Neural cell (in vitro differentiated cells): Measurements from ENCODE around the gene TAC3. TPM values are rescaled to one million over a fixed set of nuclear protein-coding genes. Genes with fewer than 3 reads are reported as not detected.

Source experiments
- H2AFZ ChIP-seq: fragments of 200-600, 300-800 bp; sonication (generic), shearing (Covaris generic); 2 replicates; pipeline ENCODE4 v1.6.0; 2014; ENCODE audit warnings: low read depth, mild to moderate bottlenecking, antibody characterized with exemption, low read length, moderate library complexity
- H3F3A ChIP-seq: fragments of 200-600 bp; shearing (Covaris generic); 2 replicates; pipeline ENCODE4 v1.6.1; 2016; ENCODE audit warnings: mild to moderate bottlenecking, moderate library complexity, mixed read lengths, antibody characterized with exemption, low read length; ENCODE audit not compliant: insufficient read depth, poor library complexity, severe bottlenecking
- H3K27ac ChIP-seq: fragments of 200-600, 300-800 bp; sonication (generic), shearing (Covaris generic); 2 replicates; pipeline ENCODE4 v1.5.1; 2014; ENCODE audit warnings: mild to moderate bottlenecking, low read length, moderate library complexity
- H3K27me3 ChIP-seq: fragments of 300-800, 200-600 bp; sonication (generic), shearing (Covaris generic); 2 replicates; pipeline ENCODE4 v1.6.0; 2014; ENCODE audit warnings: mild to moderate bottlenecking, low read depth, low read length, moderate library complexity; ENCODE audit not compliant: insufficient read depth
- H3K36me3 ChIP-seq: fragments of 300-800, 200-600 bp; sonication (generic), shearing (Covaris generic); 2 replicates; pipeline ENCODE4 v1.5.1; 2014; ENCODE audit warnings: mild to moderate bottlenecking, antibody characterized with exemption, low read length, moderate library complexity; ENCODE audit not compliant: insufficient read depth
- H3K4me2 ChIP-seq: fragments of 300-800, 200-600 bp; sonication (generic), shearing (Covaris generic); 2 replicates; pipeline ENCODE4 v1.6.0; 2014; ENCODE audit warnings: mild to moderate bottlenecking, low read length
- H3K4me3 ChIP-seq: fragments of 300-800, 200-600 bp; sonication (generic), shearing (Covaris generic); 2 replicates; pipeline ENCODE4 v1.5.1; 2014; ENCODE audit warnings: mild to moderate bottlenecking, low read length, moderate library complexity
- H3K79me2 ChIP-seq: fragments of 200-600 bp; shearing (Covaris generic); replicated peaks from 2 replicates; pipeline ENCODE4 v1.6.0; 2014; ENCODE audit warnings: mild to moderate bottlenecking, low read length, moderate library complexity; ENCODE audit not compliant: insufficient read depth
- H3K9ac ChIP-seq: fragments of 300-800, 200-600 bp; sonication (generic), shearing (Covaris generic); 2 replicates; pipeline ENCODE4 v1.6.1; 2016; ENCODE audit warnings: mild to moderate bottlenecking, low read length, mixed read lengths
- H3K9me2 ChIP-seq: fragments of 200-600 bp; shearing (Covaris generic); 2 replicates; pipeline ENCODE4 v1.6.1; 2016; ENCODE audit warnings: mild to moderate bottlenecking, low read length, mixed read lengths; ENCODE audit not compliant: insufficient read depth
- H3K9me3 ChIP-seq: fragments of 200-600, 300-800 bp; sonication (generic), shearing (Covaris generic); 2 replicates; pipeline ENCODE4 v1.6.1; 2016; ENCODE audit warnings: mild to moderate bottlenecking, mixed run types, low read length, moderate library complexity, mixed read lengths
- H4K20me1 ChIP-seq: fragments of 200-600 bp; shearing (Covaris generic); 2 replicates; pipeline ENCODE4 v1.6.1; 2016; ENCODE audit warnings: mild to moderate bottlenecking, mixed run types; ENCODE audit not compliant: insufficient read depth
- EP300 ChIP-seq: fragments of 450-650 bp; conservative IDR thresholded peaks from 2 replicates; pipeline ENCODE4 v1.6.1; 2014; ENCODE audit warnings: antibody characterized with exemption, mild to moderate bottlenecking, moderate library complexity; ENCODE audit not compliant: poor library complexity, severe bottlenecking
- EZH2 ChIP-seq: fragments of 200-600, 300-800 bp; shearing (Covaris generic), sonication (generic); IDR thresholded peaks from 2 replicates; pipeline ENCODE4 v1.6.1; 2014; ENCODE audit warnings: antibody characterized with exemption, low read length, borderline replicate concordance, mild to moderate bottlenecking; ENCODE audit not compliant: insufficient read depth, poor library complexity, severe bottlenecking
- MXI1 ChIP-seq: fragments of 450-650 bp; conservative IDR thresholded peaks from 2 replicates; pipeline ENCODE4 v1.6.1; 2014; ENCODE audit warnings: antibody characterized with exemption, mild to moderate bottlenecking; ENCODE audit not compliant: poor library complexity, severe bottlenecking
- POLR2AphosphoS5 ChIP-seq: IDR thresholded peaks from 2 replicates; pipeline ENCODE4 v1.6.1; 2012
- RAD21 ChIP-seq: fragments of 450-650 bp; conservative IDR thresholded peaks from 2 replicates; pipeline ENCODE4 v1.6.1; 2014; ENCODE audit warnings: antibody characterized with exemption, mild to moderate bottlenecking, moderate library complexity
- REST ChIP-seq: IDR thresholded peaks from 2 replicates; pipeline ENCODE4 v1.6.1; 2012; ENCODE audit warnings: borderline replicate concordance
- SMC3 ChIP-seq: fragments of 450-650 bp; conservative IDR thresholded peaks from 2 replicates; pipeline ENCODE4 v1.6.1; 2014; ENCODE audit warnings: antibody characterized with exemption, mild to moderate bottlenecking, moderate library complexity; ENCODE audit not compliant: poor library complexity
- TAF1 ChIP-seq: IDR thresholded peaks from 2 replicates; pipeline ENCODE4 v1.6.1; 2012; ENCODE audit warnings: low read depth
- polyA plus RNA-seq: library from polyadenylated mRNA; depleted of rRNA; stranded (reverse); fragments of >200 nt; gene quantifications from 2 replicates; pipeline ENCODE4 v1.2.3, GENCODE V29; 2014
- TF ChIP-seq, protein P1 (sequence below): fragments of 450-650 bp; IDR thresholded peaks from 2 replicates; pipeline ENCODE4 v1.5.1; 2014; ENCODE audit warnings: antibody characterized with exemption, mild to moderate bottlenecking, moderate library complexity; ENCODE audit not compliant: poor library complexity, severe bottlenecking

TAC3 gene
- polyA plus RNA-seq, 1 donor from 2014 or later, result 2.5 TPM

DNA sequence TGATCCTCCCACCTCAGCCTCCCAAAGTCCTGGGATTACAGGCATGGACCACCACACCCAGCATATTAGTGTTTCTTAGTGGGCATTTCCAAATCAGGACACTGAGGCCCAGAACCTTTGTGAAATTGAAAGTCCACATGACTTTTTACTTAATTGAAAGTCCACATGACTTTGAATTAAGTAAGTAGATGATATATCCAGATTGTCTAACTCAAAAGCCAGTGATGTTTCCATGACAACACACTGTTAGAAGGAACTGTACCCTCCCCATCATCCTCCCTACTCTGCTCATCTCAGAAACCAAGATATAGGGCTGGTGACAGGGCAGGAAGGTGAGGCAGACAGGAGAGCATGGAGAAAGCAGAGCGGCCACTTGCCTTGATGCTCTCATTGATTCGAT, 26.4 kb upstream of the TAC3 start:
- no peak overlapping the region for H3K9ac ChIP-seq
- TF ChIP-seq, protein P1, sequence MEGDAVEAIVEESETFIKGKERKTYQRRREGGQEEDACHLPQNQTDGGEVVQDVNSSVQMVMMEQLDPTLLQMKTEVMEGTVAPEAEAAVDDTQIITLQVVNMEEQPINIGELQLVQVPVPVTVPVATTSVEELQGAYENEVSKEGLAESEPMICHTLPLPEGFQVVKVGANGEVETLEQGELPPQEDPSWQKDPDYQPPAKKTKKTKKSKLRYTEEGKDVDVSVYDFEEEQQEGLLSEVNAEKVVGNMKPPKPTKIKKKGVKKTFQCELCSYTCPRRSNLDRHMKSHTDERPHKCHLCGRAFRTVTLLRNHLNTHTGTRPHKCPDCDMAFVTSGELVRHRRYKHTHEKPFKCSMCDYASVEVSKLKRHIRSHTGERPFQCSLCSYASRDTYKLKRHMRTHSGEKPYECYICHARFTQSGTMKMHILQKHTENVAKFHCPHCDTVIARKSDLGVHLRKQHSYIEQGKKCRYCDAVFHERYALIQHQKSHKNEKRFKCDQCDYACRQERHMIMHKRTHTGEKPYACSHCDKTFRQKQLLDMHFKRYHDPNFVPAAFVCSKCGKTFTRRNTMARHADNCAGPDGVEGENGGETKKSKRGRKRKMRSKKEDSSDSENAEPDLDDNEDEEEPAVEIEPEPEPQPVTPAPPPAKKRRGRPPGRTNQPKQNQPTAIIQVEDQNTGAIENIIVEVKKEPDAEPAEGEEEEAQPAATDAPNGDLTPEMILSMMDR, result no peak
- TF ChIP-seq SMC3 (no peak), POLR2AphosphoS5 (no peak), MXI1 (no peak), REST (no peak), EZH2 (no peak), RAD21 (no peak), TAF1 (no peak), EP300 (no peak)
- H4K20me1 ChIP-seq, result no peaks in the 10 kb centered on the region
- H3K9me2 ChIP-seq, result no peaks in the 10 kb centered on the region
- no peak overlapping the region for H2AFZ ChIP-seq
- H3K27ac ChIP-seq, result no peak overlapping the region
- no peaks in the 10 kb centered on the region for H3K9me3 ChIP-seq
- H3K4me3 ChIP-seq, result no peak overlapping the region
- H3K4me2 ChIP-seq, result no peak overlapping the region
- no peaks in the 10 kb centered on the region for H3K79me2 ChIP-seq
- no peaks in the 10 kb centered on the region for H3F3A ChIP-seq
- H3K27me3 ChIP-seq, result no peaks in the 10 kb centered on the region
- H3K36me3 ChIP-seq, result no peaks in the 10 kb centered on the region

DNA sequence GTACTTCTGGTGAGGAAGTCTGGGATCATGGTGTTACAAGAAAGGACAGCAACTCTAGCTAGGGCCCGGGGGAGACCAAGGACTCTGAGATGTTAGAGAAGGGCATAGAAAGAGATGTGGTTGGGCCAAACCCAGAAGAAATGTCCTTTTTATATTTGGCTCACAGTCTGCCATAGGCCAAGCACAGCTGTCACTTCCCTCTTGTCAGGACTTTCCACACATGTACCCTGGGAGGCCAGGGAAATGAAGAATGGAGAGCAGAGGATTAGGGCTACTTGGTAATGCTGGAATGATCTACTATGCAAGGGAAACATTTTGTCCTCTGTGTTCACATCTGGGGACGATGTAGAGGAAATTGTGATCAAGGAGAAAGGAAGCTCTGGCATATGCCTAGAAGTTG, 24.4 kb upstream of the TAC3 start:
- Histone ChIP-seq H3K9ac (no peak overlapping the region), H3F3A (no peaks in the 10 kb centered on the region), H3K9me3 (no peaks in the 10 kb centered on the region), H3K4me2 (no peak overlapping the region), H3K27ac (no peak overlapping the region), H3K4me3 (no peak overlapping the region), H3K79me2 (no peaks in the 10 kb centered on the region), H4K20me1 (no peaks in the 10 kb centered on the region), H3K36me3 (no peaks in the 10 kb centered on the region), H3K27me3 (no peaks in the 10 kb centered on the region), H2AFZ (no peak overlapping the region), H3K9me2 (no peaks in the 10 kb centered on the region)
- TF ChIP-seq, protein P1, result no peak
